H9 (cell line): Measurements from ENCODE around the gene NBL1. TPM values are rescaled to one million over a fixed set of nuclear protein-coding genes. Genes with fewer than 3 reads are reported as not detected.
A peak's percentile ranks its signal among the peaks of the same experiment; 100 is the strongest.

Experiments used
- DNase-seq: peaks from one replicate; pipeline ENCODE4 v3.0.0-alpha.2; 2017
- H2AFZ ChIP-seq: one replicate; pipeline ENCODE4 v1.6.1; 2013; ENCODE audit warnings: mild to moderate bottlenecking, low read length, control low read depth, moderate library complexity
- H2AK5ac ChIP-seq: 2 replicates; pipeline ENCODE4 v1.6.1; 2013; ENCODE audit warnings: low read length, control low read depth, mixed read lengths; ENCODE audit not compliant: insufficient read length
- H2BK120ac ChIP-seq: one replicate; pipeline ENCODE4 v1.6.1; 2013; ENCODE audit warnings: low read depth, mild to moderate bottlenecking, low read length, control low read depth, inconsistent platforms; ENCODE audit not compliant: poor library complexity, severe bottlenecking
- H2BK12ac ChIP-seq: 2 replicates; pipeline ENCODE4 v1.6.1; 2013; ENCODE audit warnings: low read length, control low read depth, mixed read lengths, low read depth; ENCODE audit not compliant: insufficient read length
- H2BK15ac ChIP-seq: 2 replicates; pipeline ENCODE4 v1.6.1; 2013; ENCODE audit warnings: low read depth, low read length, control low read depth
- H2BK20ac ChIP-seq: one replicate; pipeline ENCODE4 v1.6.1; 2013; ENCODE audit warnings: low read depth, mild to moderate bottlenecking, low read length, control low read depth, inconsistent platforms; ENCODE audit not compliant: poor library complexity, severe bottlenecking
- H2BK5ac ChIP-seq: 2 replicates; pipeline ENCODE4 v1.6.1; 2013; ENCODE audit warnings: low read length, control low read depth, mixed read lengths; ENCODE audit not compliant: insufficient read length
- H3K14ac ChIP-seq: 2 replicates; pipeline ENCODE4 v1.6.1; 2013; ENCODE audit warnings: low read length, control low read depth; ENCODE audit not compliant: insufficient read depth
- H3K18ac ChIP-seq: 2 replicates; pipeline ENCODE4 v1.6.1; 2013; ENCODE audit warnings: low read depth, mild to moderate bottlenecking, mixed read lengths, low read length, control low read depth; ENCODE audit not compliant: insufficient read length
- H3K23ac ChIP-seq: 2 replicates; pipeline ENCODE4 v1.6.1; 2013; ENCODE audit warnings: low read length, control low read depth, mixed read lengths, low read depth; ENCODE audit not compliant: insufficient read length
- H3K23me2 ChIP-seq: 2 replicates; pipeline ENCODE4 v1.6.1; 2013; ENCODE audit warnings: low read depth, mild to moderate bottlenecking, mixed read lengths, low read length, control low read depth; ENCODE audit not compliant: insufficient read length, poor library complexity, severe bottlenecking
- H3K27ac ChIP-seq: 2 replicates; pipeline ENCODE4 v1.5.1; 2013; ENCODE audit warnings: low read length, control low read depth, mixed read lengths, low read depth; ENCODE audit not compliant: insufficient read length
- H3K27me3 ChIP-seq: 2 replicates; pipeline ENCODE4 v1.6.1; 2013; ENCODE audit warnings: low read length, control low read depth, inconsistent platforms; ENCODE audit not compliant: insufficient read depth
- H3K4ac ChIP-seq: 2 replicates; pipeline ENCODE4 v1.6.1; 2013; ENCODE audit warnings: low read depth, mild to moderate bottlenecking, control low read depth, inconsistent platforms, low read length, moderate library complexity
- H3K4me1 ChIP-seq: 2 replicates; pipeline ENCODE4 v1.6.1; 2013; ENCODE audit warnings: low read length, control low read depth, inconsistent platforms; ENCODE audit not compliant: insufficient read depth
- H3K4me2 ChIP-seq: 2 replicates; pipeline ENCODE4 v1.6.1; 2013; ENCODE audit warnings: low read length, control low read depth, mixed read lengths; ENCODE audit not compliant: insufficient read length, insufficient read depth
- H3K56ac ChIP-seq: 2 replicates; pipeline ENCODE4 v1.6.1; 2013; ENCODE audit warnings: low read depth, mild to moderate bottlenecking, mixed read lengths, low read length, control low read depth; ENCODE audit not compliant: insufficient read length
- H3K79me1 ChIP-seq: 2 replicates; pipeline ENCODE4 v1.6.1; 2013; ENCODE audit warnings: low read depth, mild to moderate bottlenecking, moderate library complexity, low read length, control low read depth, inconsistent platforms; ENCODE audit not compliant: insufficient read depth, poor library complexity, severe bottlenecking
- H3K79me2 ChIP-seq: 2 replicates; pipeline ENCODE4 v1.6.1; 2013; ENCODE audit warnings: low read length, control low read depth, inconsistent platforms; ENCODE audit not compliant: insufficient read depth
- H3K9ac ChIP-seq: 2 replicates; pipeline ENCODE4 v1.6.1; 2013; ENCODE audit warnings: low read length, control low read depth, mixed read lengths; ENCODE audit not compliant: insufficient read length; ENCODE audit errors: extremely low read depth
- H3K9me3 ChIP-seq: one replicate; pipeline ENCODE4 v1.6.1; 2013; ENCODE audit warnings: low read depth, low read length, inconsistent platforms; ENCODE audit not compliant: control insufficient read depth
- H3T11ph ChIP-seq: one replicate; pipeline ENCODE4 v1.6.1; 2013; ENCODE audit warnings: mild to moderate bottlenecking, low read length, control low read depth, inconsistent platforms
- H4K20me1 ChIP-seq: one replicate; pipeline ENCODE4 v1.6.1; 2013; ENCODE audit not compliant: control insufficient read depth, insufficient read length, insufficient read depth
- H4K5ac ChIP-seq: 2 replicates; pipeline ENCODE4 v1.6.1; 2013; ENCODE audit warnings: low read depth, mild to moderate bottlenecking, mixed read lengths, low read length, control low read depth; ENCODE audit not compliant: insufficient read length
- H4K8ac ChIP-seq: replicated peaks from 2 replicates; pipeline ENCODE4 v1.6.1; 2013; ENCODE audit warnings: low read length, control low read depth, mixed read lengths, low read depth; ENCODE audit not compliant: insufficient read length
- H4K91ac ChIP-seq: 2 replicates; pipeline ENCODE4 v1.6.1; 2013; ENCODE audit warnings: low read depth, mild to moderate bottlenecking, moderate library complexity, mixed read lengths, low read length, control low read depth; ENCODE audit not compliant: insufficient read length
- H3K27ac Mint-ChIP-seq, 3 experiments: 2 replicates in 2 of 3; 3 replicates in 1 of 3; pipeline ENCODE4 v1.8.0; 2020 to 2021; ENCODE audit warnings: mixed read lengths in 3 of 3, mild to moderate bottlenecking in 1 of 3, moderate library complexity in 1 of 3
- H3K27me3 Mint-ChIP-seq: 2 replicates; pipeline ENCODE4 v1.8.0; 2021; ENCODE audit warnings: low read depth, mild to moderate bottlenecking, moderate library complexity, mixed read lengths
- H3K36me3 Mint-ChIP-seq, 3 experiments: 2 replicates in 2 of 3; 3 replicates in 1 of 3; pipeline ENCODE4 v1.8.0; 2020 to 2021; ENCODE audit warnings: low read depth in 3 of 3, mixed read lengths in 3 of 3; ENCODE audit not compliant: insufficient read depth in 1 of 3
- H3K4me1 Mint-ChIP-seq, 2 experiments: 2 replicates each; pipeline ENCODE4 v1.8.0; 2020; ENCODE audit warnings: mixed read lengths in 2 of 2
- H3K4me3 Mint-ChIP-seq, 2 experiments: 2 replicates in 1 of 2; 3 replicates in 1 of 2; pipeline ENCODE4 v1.8.0; 2020 to 2021; ENCODE audit warnings: mild to moderate bottlenecking in 2 of 2, mixed read lengths in 2 of 2, moderate library complexity in 1 of 2
- H3K9me3 Mint-ChIP-seq, 2 experiments: 2 replicates in 1 of 2; 3 replicates in 1 of 2; pipeline ENCODE4 v1.8.0; 2020; ENCODE audit warnings: mild to moderate bottlenecking in 2 of 2, mixed read lengths in 2 of 2, moderate library complexity in 1 of 2
- CTCF ChIP-seq: fragments of 200-600 bp; sonication (generic); conservative IDR thresholded peaks from 3 replicates; pipeline ENCODE4 v1.8.0; 2021; ENCODE audit warnings: antibody characterized with exemption, mild to moderate bottlenecking
- WGBS: extraction: QIAGEN DNeasy Blood & Tissue Kit; methylation state at CpG from one replicate; pipeline ENCODE4 v1.1.7; 2013; ENCODE audit warnings: missing lambda C conversion rate, low lambda C conversion rate, mixed read lengths; ENCODE audit not compliant: insufficient read length; ENCODE audit errors: extremely low coverage; 5-methylcytosine and 5-hydroxymethylcytosine counted together
- total RNA-seq: library from RNA; stranded (reverse); gene quantifications from 2 replicates; pipeline ENCODE4 v1.2.1, GENCODE V29; 2021

The NBL1 gene
- total RNA-seq, 1 experiment from 2014 or later = 6.4 TPM

- Histone ChIP-seq H2BK5ac (peak overlapping the region; percentile 0), H3K27ac (peak overlapping the region; percentile 79), H3K27me3 (no peaks in the 10 kb centered on the region), H3K9ac (peak overlapping the region; percentile 84), H3K18ac (peak overlapping the region; percentile 92), H3K79me1 (peaks cover 4% of the 10 kb centered on the region), H3K4me1 (no peaks in the 10 kb centered on the region; the same call in 1 of the 2 replicates), H2BK120ac (peak overlapping the region; percentile 91), H3T11ph (peak overlapping the region; percentile 74), H3K4ac (no peak overlapping the region; the same call in 1 of the 2 replicates), H3K14ac (peak overlapping the region; percentile 89; the same call in 1 of the 2 replicates), H3K56ac (no peak overlapping the region), H2AK5ac (no peak overlapping the region), H2BK15ac (no peak overlapping the region), H2BK12ac (no peak overlapping the region), H3K9me3 (no peaks in the 10 kb centered on the region), H4K91ac (no peak overlapping the region), H3K79me2 (peaks cover 33% of the 10 kb centered on the region), H4K8ac (no peak overlapping the region), H2AFZ (peak overlapping the region; percentile 29), H4K20me1 (no peaks in the 10 kb centered on the region), H3K23ac (no peak overlapping the region), H2BK20ac (no peak overlapping the region), H3K23me2 (peaks cover 9% of the 10 kb centered on the region), H3K4me2 (peak overlapping the region; percentile 63), H4K5ac (no peak overlapping the region)
- WGBS = no CpG with 5 or more reads among the region's 11 CpGs
- Mint-ChIP-seq H3K4me3 (peak overlapping the region; percentile 98 to 99), H3K36me3 (peaks cover 0 to 10% (median 2%) of the 10 kb centered on the region in 3 experiments; a peak in 4 of 7 replicates), H3K9me3 (no peaks in the 10 kb centered on the region; a peak in 1 of 5 replicates), H3K27ac (peak overlapping the region; percentile 92 to 98 (median 97)), H3K4me1 (peaks cover 15 to 20% of the 10 kb centered on the region in 2 experiments), H3K27me3 (no peaks in the 10 kb centered on the region)
- no peak for TF ChIP-seq CTCF
- DNase-seq = no peak
Observed at GRCh38 chr1:19596065-19596713, 47.9 kb upstream of the NBL1 start.
